DMS53 treated with DMSO at 0.1 percent for 48 hours (cell line): ENCODE results near the gene CYP2U1.
"Not testable (repeated sequence)": the region's sequence is repeated elsewhere in the genome, so short reads cannot be mapped to it uniquely, and the experiment has no call there.

Experiments used
- DNase-seq: peaks from one replicate; lab custom pipeline; 2025; ENCODE audit not compliant: unreplicated experiment; lab: John Stamatoyannopoulos, UW

CYP2U1 gene

GRCh38 chr4:107930821-107931774, at the start of gene CYP2U1:
TSS of gene CYP2U1 (plus strand) at chr4:107931549. CDS start at chr4:107931644, 95 bp downstream.
- DNase-seq: peak; percentile 21

GRCh38 chr4:107885865-107886264, 45.5 kb upstream of the CYP2U1 start:
- DNase-seq: no peak

DNA sequence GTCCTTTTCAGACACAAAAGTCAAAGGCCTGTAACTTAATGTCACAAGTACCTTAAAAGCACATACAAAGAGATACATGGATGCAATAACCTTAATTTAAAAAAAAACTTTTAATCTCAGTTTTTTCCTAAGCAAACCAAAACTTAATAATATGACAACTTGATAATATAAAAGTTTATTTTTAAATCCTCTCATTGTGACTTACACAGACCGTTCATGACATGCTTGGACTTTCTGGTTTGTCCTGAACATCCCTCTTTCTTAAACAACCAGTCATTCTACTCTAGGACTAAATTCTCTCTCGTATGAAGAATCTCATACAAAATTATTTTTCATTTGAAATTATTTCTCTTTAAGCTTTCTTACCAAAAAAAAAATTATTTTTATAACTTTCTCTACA, 43.1 kb upstream of the CYP2U1 start:
- no peak for DNase-seq

DNA sequence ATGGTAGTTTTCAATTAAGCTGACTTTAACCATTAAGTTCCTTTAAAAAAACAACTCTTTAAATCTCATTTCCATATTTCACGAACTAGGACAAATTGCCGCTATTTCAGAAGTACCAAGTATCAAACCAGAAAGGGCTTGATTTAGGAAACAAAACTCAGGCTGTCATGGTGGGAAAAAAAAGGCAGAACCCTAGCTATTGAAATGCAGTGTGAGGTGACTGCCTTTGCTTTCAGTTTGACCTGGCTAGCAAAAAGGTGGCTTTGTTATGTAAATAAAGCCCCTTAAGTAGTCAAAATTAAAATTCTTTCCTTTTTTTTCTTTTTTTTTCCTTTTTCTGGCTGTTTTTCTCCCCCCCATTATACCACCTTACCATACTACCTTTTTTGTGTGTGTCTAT, 40.6 kb upstream of the CYP2U1 start:
- no peak for DNase-seq

GRCh38 chr4:107891299-107891698, 40.0 kb upstream of the CYP2U1 start:
- no peak for DNase-seq

DNA sequence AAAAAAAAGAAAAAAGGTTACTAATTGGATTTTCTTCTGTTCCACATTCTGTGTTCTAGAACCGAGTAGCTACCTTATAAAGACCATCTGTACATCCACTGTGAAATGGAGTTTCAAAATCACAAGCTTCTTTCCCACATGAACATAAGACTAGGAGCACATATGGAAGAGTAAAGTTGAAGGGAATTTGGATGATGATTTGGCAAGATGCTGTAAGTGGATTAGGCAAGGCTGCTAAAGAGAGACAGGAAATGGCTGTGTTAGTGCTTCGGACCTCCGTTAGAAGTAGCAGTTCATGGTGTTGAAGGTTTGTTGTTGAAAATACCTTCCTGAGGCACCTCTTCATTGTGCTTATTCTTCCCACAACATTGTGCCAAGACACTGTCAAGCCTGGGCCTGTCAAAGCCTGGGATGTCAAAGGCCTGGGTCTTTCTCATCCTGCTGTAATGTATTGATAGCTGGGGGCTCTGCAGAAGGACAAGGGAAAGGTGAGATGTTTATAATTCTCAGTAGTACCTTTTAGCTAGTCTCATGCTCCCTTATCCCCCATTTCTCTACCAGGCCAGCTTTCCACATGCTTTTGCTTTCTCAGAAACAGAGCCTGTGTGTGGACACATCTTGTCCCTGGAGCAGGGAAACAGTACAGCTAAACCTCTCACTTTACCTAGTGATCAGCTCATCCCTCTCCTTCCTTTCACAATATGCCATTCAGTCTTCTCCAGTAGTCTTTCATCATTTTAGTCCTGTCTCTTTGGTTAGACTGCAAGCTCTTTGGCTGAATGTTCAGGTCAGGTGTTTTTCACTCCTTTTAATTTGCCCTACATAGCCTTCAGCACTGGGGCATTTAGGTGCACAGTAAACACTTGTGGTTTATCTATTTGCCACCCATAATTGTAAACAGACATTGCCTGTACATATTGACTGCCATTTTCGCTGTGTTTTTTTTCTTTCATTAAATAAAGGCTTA, 37.9 kb upstream of the CYP2U1 start:
- no peak for DNase-seq

GRCh38 chr4:107894138-107894603, 37.2 kb upstream of the CYP2U1 start:
- DNase-seq: no peak

GRCh38 chr4:107896158-107896645, 35.1 kb upstream of the CYP2U1 start:
- DNase-seq: no peak

DNA sequence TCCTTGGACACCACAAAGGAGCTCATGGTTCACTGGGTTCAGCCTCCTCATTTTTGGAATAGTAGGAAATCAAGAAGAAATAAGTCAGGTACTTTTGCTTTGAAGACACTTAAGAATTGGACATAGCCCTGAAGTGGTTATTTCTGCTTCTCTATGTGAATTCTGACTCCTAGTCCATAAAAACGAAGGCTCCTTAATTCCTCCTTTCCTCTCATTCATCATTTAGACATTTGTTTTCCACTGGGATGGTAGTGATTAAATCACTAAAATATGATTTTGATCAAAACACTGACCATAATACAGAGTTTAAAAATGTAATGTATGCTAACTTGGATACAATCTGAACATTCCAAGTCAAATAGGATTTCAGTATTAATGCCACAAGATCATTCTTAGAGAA, 34.7 kb upstream of the CYP2U1 start:
- no peak for DNase-seq

GRCh38 chr4:107897823-107898222, 33.5 kb upstream of the CYP2U1 start:
- no peak for DNase-seq

GRCh38 chr4:107900067-107900466, 31.3 kb upstream of the CYP2U1 start:
- no peak for DNase-seq

GRCh38 chr4:107900508-107900907, 30.8 kb upstream of the CYP2U1 start:
- no peak for DNase-seq

DNA sequence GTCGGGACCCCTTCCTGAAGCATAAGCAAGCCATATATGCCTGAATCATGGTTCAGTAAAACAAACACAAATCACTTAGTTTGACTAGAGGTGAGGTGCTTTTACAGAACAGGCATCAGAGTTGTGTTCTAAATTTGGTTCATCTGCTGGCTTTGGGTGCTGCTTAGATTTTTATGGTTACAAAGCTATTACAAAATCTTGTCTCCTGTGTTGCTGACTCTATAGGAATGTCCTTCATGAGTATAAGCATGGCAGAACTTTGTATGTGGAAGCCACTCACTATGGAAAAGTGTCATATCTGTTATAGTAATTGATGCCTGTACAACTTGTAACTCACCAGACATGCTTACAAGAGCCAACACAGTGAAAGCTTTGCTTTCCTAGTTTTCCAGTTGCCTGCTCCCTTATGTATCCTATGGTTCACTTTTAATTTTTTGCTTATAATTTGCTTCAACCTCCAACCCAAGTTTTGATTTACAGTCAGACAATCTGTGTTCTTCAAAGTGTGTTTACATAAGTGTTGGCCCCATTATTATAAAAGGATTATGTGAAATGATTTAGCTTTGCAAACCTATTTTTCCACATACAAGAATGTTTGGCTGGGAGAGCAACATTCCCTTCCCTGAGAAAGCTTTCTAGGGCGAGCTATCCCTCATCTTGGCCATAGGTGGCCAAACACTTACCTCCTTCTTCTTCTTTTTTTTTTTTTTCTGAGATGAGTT, 30.0 kb upstream of the CYP2U1 start:
- no peak for DNase-seq

GRCh38 chr4:107902715-107903114, 28.6 kb upstream of the CYP2U1 start:
- no peak for DNase-seq

DNA sequence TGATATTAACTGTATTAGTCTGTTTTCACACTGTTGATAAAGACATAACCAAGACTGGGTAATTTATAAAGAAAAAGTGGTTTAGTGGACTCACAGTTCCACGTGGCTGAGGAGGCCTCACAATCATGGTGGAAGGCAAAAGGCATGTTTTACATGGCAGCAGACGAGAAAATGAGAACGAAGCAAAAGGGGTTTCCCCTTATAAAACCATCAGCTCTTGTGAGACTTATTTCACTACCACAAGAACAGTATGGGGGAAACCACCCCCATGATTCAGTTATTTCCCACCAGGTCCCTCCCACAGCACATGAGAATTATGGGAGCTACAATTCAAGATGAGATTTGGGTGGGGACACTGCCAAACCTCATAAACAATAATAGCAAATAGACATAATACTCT, 26.3 kb upstream of the CYP2U1 start:
- DNase-seq: not testable (repeated sequence)

- DNase-seq: no peak
Observed at GRCh38 chr4:107906458-107907100, 24.8 kb upstream of the CYP2U1 start.

- no peak for DNase-seq
Observed at GRCh38 chr4:107908377-107908776, 23.0 kb upstream of the CYP2U1 start.

DNA sequence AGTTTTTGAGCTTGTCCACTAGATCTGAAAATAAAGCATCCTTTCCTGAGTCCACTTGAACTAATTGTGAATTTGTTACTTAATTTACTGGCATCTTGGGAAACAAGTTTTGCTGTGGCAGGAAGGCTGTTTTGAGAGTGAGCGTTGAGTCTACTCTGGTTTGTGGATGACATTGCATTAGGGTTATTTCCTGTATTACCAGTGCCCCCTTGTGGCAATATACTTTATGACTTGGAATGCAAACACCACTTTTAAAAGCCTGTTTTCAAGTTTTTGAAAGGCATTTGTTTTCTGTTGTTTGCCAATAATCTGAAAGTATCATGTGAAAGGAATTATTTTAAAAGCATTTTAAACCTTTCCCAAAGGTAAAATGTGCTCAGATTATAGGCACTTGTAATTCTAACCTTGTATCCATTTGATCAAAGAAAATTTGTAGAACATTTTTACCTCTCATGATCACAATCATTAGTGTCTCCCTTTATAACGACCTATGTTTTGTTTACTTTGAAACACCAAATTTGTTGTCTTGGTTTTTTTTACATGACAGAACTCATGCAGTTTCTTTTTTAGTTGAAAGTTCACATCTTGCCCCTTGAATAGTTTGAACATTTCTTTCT, 18.0 kb upstream of the CYP2U1 start:
- peak; percentile 45 for DNase-seq

GRCh38 chr4:107915220-107915619, 16.1 kb upstream of the CYP2U1 start:
- no peak for DNase-seq

GRCh38 chr4:107916623-107917022, 14.7 kb upstream of the CYP2U1 start:
- no peak for DNase-seq
